ENCODE data around the gene INA. TPM values are rescaled to one million over a fixed set of nuclear protein-coding genes. Genes with fewer than 3 reads are reported as not detected.
A peak's percentile ranks its signal among the peaks of the same experiment; 100 is the strongest.

The INA gene
- total RNA-seq, 2 donors from 2014 or later, result 3.3 to 3.4 TPM

DNA sequence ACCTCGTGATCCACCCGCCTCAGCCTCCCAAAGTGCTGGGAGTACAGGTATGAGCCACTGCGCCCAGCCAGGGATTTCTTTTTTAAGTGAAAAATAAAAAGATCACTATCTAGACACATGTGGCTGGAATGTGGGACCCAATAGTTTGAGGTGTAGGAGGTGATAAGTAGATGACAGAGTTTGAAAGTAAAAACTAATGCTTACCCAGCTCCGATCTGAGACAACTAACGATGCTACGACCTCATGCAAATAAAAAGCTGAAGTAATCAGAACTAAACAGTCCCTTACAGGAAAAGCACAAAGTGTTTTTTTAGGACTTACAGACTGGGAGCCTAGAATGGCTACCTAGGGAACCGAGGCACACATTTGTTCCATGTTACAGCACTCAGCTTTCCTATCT, 51.0 kb downstream of the INA start:
- no peak for TF ChIP-seq CTCF (conservative IDR thresholded peaks at IDR 0.05)
- Mint-ChIP-seq H3K4me1 (no peaks in the 10 kb centered on the region), H3K27ac (no peak overlapping the region), H3K4me3 (no peak overlapping the region), H3K27me3 (ENCODE audit: insufficient read depth) (no peaks in the 10 kb centered on the region), H3K36me3 (ENCODE audit: low read depth) (peaks cover 76% of the 10 kb centered on the region), H3K9me3 (no peaks in the 10 kb centered on the region)
- Histone ChIP-seq H3K9ac (ENCODE audit: extremely low read depth, low read length, poor library complexity, severe bottlenecking) (no peak overlapping the region), H3K4me1 (ENCODE audit: control insufficient read depth, insufficient read depth, low read length) (no peaks in the 10 kb centered on the region), H3K4me3 (ENCODE audit: low read length) (no peak overlapping the region), H3K9me3 (ENCODE audit: control insufficient read depth, low read length) (no peaks in the 10 kb centered on the region), H3K27ac (ENCODE audit: low read depth, low read length) (no peak overlapping the region), H3K36me3 (ENCODE audit: control insufficient read depth, insufficient read depth, low read length) (peaks cover 60% of the 10 kb centered on the region), H3K27me3 (ENCODE audit: control insufficient read depth, insufficient read depth, low read length, poor library complexity, severe bottlenecking) (no peaks in the 10 kb centered on the region)
- DNase-seq, result no peak
- 96 to 98% methylated on average over 6 to 7 of the region's 7 CpGs for WGBS, 2 experiments (ENCODE audit: insufficient coverage in 1 of 2, insufficient read length in 1 of 2)

- peak; percentile 86 for TF ChIP-seq CTCF (conservative IDR thresholded peaks at IDR 0.05)
These were observed 57.1 kb downstream of the INA start for GRCh38 chr10:103333934-103334520.

GRCh38 chr10:103334567-103334966, 57.6 kb downstream of the INA start:
- H3K36me3 Mint-ChIP-seq (ENCODE audit: low read depth), result peaks cover 70% of the 10 kb centered on the region
- no peak overlapping the region for H3K4me3 Mint-ChIP-seq
- Histone ChIP-seq H3K27ac (ENCODE audit: low read depth, low read length) (no peak overlapping the region), H3K4me1 (ENCODE audit: control insufficient read depth, insufficient read depth, low read length) (no peaks in the 10 kb centered on the region), H3K9ac (ENCODE audit: extremely low read depth, low read length, poor library complexity, severe bottlenecking) (no peak overlapping the region), H3K27me3 (ENCODE audit: control insufficient read depth, insufficient read depth, low read length, poor library complexity, severe bottlenecking) (no peaks in the 10 kb centered on the region), H3K36me3 (ENCODE audit: control insufficient read depth, insufficient read depth, low read length) (peaks cover 71% of the 10 kb centered on the region), H3K9me3 (ENCODE audit: control insufficient read depth, low read length) (no peaks in the 10 kb centered on the region), H3K4me3 (ENCODE audit: low read length) (no peak overlapping the region)
- no peak for TF ChIP-seq CTCF (conservative IDR thresholded peaks at IDR 0.05)
- DNase-seq, result no peak
- no peak overlapping the region for H3K27ac Mint-ChIP-seq
- no peaks in the 10 kb centered on the region for H3K9me3 Mint-ChIP-seq
- no peaks in the 10 kb centered on the region for H3K27me3 Mint-ChIP-seq (ENCODE audit: insufficient read depth)
- no peaks in the 10 kb centered on the region for H3K4me1 Mint-ChIP-seq

More at GRCh38 chr10:103333934-103334520, 57.1 kb downstream of the INA start:
- DNase-seq, result no peak
- Mint-ChIP-seq H3K4me1 (no peaks in the 10 kb centered on the region), H3K36me3 (ENCODE audit: low read depth) (peaks cover 70% of the 10 kb centered on the region), H3K27me3 (ENCODE audit: insufficient read depth) (no peaks in the 10 kb centered on the region), H3K9me3 (no peaks in the 10 kb centered on the region), H3K27ac (no peak overlapping the region), H3K4me3 (no peak overlapping the region)
- Histone ChIP-seq H3K4me1 (ENCODE audit: control insufficient read depth, insufficient read depth, low read length) (no peaks in the 10 kb centered on the region), H3K9ac (ENCODE audit: extremely low read depth, low read length, poor library complexity, severe bottlenecking) (no peak overlapping the region), H3K4me3 (ENCODE audit: low read length) (no peak overlapping the region), H3K27ac (ENCODE audit: low read depth, low read length) (no peak overlapping the region), H3K27me3 (ENCODE audit: control insufficient read depth, insufficient read depth, low read length, poor library complexity, severe bottlenecking) (no peaks in the 10 kb centered on the region), H3K36me3 (ENCODE audit: control insufficient read depth, insufficient read depth, low read length) (peaks cover 66% of the 10 kb centered on the region), H3K9me3 (ENCODE audit: control insufficient read depth, low read length) (no peaks in the 10 kb centered on the region)
- no CpG with 5 or more reads among the region's 2 CpGs for WGBS, 2 experiments (ENCODE audit: insufficient coverage in 1 of 2, insufficient read length in 1 of 2)
